ENCODE measurements around the gene STRA6.

The STRA6 gene

GRCh38 chr15:74137537-74137894 lies 65.1 kb downstream of the STRA6 start:
- no peak for TF ChIP-seq CTCF (IDR thresholded peaks at IDR 0.05)

DNA sequence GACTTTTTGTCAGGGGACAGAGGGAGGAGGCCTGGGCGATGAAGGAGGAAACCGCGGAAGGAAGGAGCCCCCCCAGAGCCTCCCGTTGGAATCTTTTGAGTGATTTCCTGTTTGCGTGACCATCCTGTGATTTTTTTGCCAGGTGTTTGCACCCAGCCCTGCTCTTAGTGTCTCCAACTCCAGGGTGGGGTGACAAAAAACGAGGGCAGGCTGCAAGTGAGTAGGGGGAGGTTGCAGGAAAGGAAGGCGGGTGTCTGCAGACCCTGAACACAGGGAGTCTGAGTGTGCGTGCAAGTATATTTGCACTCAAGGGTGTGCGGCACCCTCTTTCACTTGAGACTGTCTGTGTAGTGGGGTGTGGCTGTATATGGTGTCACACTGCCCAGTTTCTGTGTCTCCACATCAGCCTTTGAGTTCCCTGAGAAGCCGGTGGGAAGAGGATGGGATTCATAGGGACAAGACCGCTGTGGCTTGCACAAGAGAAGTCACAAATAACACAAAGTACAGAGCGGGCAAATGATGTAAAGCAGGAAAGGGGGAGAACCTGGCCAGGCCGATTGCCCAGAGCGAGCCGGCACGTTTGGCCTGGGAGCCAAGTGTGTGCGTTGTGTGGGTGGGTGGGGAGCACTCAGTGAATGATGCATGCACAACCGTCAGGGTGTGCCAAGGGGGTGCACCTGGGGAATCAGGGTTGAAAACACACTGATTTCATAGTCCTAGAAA lies 65.6 kb downstream of the STRA6 start:
- TF ChIP-seq CTCF (IDR thresholded peaks at IDR 0.05), result no peak

GRCh38 chr15:74136540-74136813 lies 66.1 kb downstream of the STRA6 start:
- TF ChIP-seq CTCF (IDR thresholded peaks at IDR 0.05), result no peak

GRCh38 chr15:74135041-74135565 lies 67.5 kb downstream of the STRA6 start:
- TF ChIP-seq CTCF (IDR thresholded peaks at IDR 0.05), result no peak

DNA sequence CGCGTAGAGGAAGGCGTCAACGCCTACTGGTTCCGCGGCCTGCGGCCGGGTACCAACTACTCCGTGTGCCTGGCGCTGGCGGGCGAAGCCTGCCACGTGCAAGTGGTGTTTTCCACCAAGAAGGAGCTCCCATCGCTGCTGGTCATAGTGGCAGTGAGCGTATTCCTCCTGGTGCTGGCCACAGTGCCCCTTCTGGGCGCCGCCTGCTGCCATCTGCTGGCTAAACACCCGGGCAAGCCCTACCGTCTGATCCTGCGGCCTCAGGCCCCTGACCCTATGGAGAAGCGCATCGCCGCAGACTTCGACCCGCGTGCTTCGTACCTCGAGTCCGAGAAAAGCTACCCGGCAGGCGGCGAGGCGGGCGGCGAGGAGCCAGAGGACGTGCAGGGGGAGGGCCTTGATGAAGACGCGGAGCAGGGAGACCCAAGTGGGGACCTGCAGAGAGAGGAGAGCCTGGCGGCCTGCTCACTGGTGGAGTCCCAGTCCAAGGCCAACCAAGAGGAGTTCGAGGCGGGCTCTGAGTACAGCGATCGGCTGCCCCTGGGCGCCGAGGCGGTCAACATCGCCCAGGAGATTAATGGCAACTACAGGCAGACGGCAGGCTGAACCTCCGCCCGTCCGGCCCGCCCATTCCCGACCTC lies 68.1 kb downstream of the STRA6 start:
- peak; percentile 27; the same call in 1 of the 2 replicates for TF ChIP-seq CTCF (IDR thresholded peaks at IDR 0.05)

- TF ChIP-seq CTCF (IDR thresholded peaks at IDR 0.05), result no peak
Observed at GRCh38 chr15:74133694-74134386, 68.7 kb downstream of the STRA6 start.

DNA sequence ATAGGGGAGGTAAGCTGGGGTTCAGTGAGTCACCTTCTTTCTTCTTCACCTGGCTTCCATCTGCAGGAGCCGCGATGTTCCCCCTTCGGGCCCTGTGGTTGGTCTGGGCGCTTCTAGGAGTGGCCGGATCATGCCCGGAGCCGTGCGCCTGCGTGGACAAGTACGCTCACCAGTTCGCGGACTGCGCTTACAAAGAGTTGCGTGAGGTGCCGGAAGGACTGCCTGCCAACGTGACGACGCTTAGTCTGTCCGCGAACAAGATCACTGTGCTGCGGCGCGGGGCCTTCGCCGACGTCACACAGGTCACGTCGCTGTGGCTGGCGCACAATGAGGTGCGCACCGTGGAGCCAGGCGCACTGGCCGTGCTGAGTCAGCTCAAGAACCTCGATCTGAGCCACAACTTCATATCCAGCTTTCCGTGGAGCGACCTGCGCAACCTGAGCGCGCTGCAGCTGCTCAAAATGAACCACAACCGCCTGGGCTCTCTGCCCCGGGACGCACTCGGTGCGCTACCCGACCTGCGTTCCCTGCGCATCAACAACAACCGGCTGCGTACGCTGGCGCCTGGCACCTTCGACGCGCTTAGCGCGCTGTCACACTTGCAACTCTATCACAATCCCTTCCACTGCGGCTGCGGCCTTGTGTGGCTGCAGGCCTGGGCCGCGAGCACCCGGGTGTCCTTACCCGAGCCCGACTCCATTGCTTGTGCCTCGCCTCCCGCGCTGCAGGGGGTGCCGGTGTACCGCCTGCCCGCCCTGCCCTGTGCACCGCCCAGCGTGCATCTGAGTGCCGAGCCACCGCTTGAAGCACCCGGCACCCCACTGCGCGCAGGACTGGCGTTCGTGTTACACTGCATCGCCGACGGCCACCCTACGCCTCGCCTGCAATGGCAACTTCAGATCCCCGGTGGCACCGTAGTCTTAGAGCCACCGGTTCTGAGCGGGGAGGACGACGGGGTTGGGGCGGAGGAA lies 69.6 kb downstream of the STRA6 start:
- TF ChIP-seq CTCF (IDR thresholded peaks at IDR 0.05), result no peak
